CD8-positive, alpha-beta memory T cell (primary cell): ENCODE results near the gene DAB2IP. TPM values are rescaled to one million over a fixed set of nuclear protein-coding genes. Genes with fewer than 3 reads are reported as not detected.
A peak's percentile ranks its signal among the peaks of the same experiment; 100 is the strongest.
"Not testable (repeated sequence)": the region's sequence is repeated elsewhere in the genome, so short reads cannot be mapped to it uniquely, and the experiment has no call there.

Experiments
- CTCF ChIA-PET: fragments of 350-600 bp; sonication (Branson Sonifier 250); formaldehyde crosslinking; loops from one replicate; lab custom pipeline; 2021; ENCODE audit warnings: antibody characterized with exemption; lab: Charles Lee
- POLR2A ChIA-PET: fragments of 350-600 bp; sonication (Branson Sonifier 250); formaldehyde crosslinking; loops from one replicate; lab custom pipeline; 2021; ENCODE audit warnings: antibody characterized with exemption; lab: Charles Lee
- DNase-seq, 5 donors: peaks; one replicate each; pipeline versions ENCODE4 v3.0.0 to v3.0.0-alpha.2; 2020 to 2022; ENCODE audit warnings: mixed read lengths in 1 of 5
- H3K27ac ChIP-seq: one replicate; pipeline ENCODE4 v1.7.0; 2013; ENCODE audit warnings: low read depth, mild to moderate bottlenecking, low read length, moderate library complexity
- H3K27me3 ChIP-seq: 2 replicates; pipeline ENCODE4 v1.7.0; 2013; ENCODE audit warnings: low read length, mild to moderate bottlenecking; ENCODE audit not compliant: insufficient read depth, poor library complexity, severe bottlenecking
- H3K36me3 ChIP-seq: 2 replicates; pipeline ENCODE4 v1.7.0; 2013; ENCODE audit warnings: mild to moderate bottlenecking, low read length, moderate library complexity; ENCODE audit not compliant: insufficient read depth
- H3K4me1 ChIP-seq: 2 replicates; pipeline ENCODE4 v1.7.0; 2013; ENCODE audit warnings: mild to moderate bottlenecking, low read length, moderate library complexity; ENCODE audit not compliant: insufficient read depth
- H3K4me3 ChIP-seq: 2 replicates; pipeline ENCODE4 v1.7.0; 2013; ENCODE audit warnings: mild to moderate bottlenecking, low read length
- H3K9me3 ChIP-seq: 2 replicates; pipeline ENCODE4 v1.7.0; 2013; ENCODE audit warnings: mild to moderate bottlenecking, low read length
- H3K27ac Mint-ChIP-seq, 8 donors: one replicate each; pipeline ENCODE4 v1.8.0; 2020 to 2021; ENCODE audit warnings: mixed read lengths in 8 of 8, mild to moderate bottlenecking in 6 of 8, inconsistent platforms in 3 of 8, moderate library complexity in 3 of 8
- H3K27me3 Mint-ChIP-seq, 2 donors: one replicate each; pipeline ENCODE4 v1.8.0; 2020 to 2021; ENCODE audit warnings: mixed read lengths in 2 of 2, mild to moderate bottlenecking in 1 of 2, moderate library complexity in 1 of 2
- H3K36me3 Mint-ChIP-seq, 3 donors: one replicate each; pipeline ENCODE4 v1.8.0; 2020 to 2021; ENCODE audit warnings: mixed read lengths in 3 of 3, inconsistent platforms in 1 of 3, mild to moderate bottlenecking in 1 of 3
- H3K4me1 Mint-ChIP-seq, 3 donors: one replicate each; pipeline ENCODE4 v1.8.0; 2020 to 2021; ENCODE audit warnings: mixed read lengths in 3 of 3, inconsistent platforms in 1 of 3, mild to moderate bottlenecking in 1 of 3
- H3K4me3 Mint-ChIP-seq, 7 donors: one replicate each; pipeline ENCODE4 v1.8.0; 2020 to 2021; ENCODE audit warnings: mixed read lengths in 7 of 7, mild to moderate bottlenecking in 6 of 7, moderate library complexity in 4 of 7, inconsistent platforms in 2 of 7
- H3K9me3 Mint-ChIP-seq, 5 donors: one replicate each; pipeline ENCODE4 v1.8.0; 2020 to 2022; ENCODE audit warnings: mixed read lengths in 5 of 5, mild to moderate bottlenecking in 3 of 5, moderate library complexity in 2 of 5, inconsistent platforms in 1 of 5
- polyA plus RNA-seq: library from polyadenylated mRNA; unstranded; fragments of 300-500 nt; fragmentation: Illumina TruSeq; gene quantifications from one replicate; pipeline ENCODE4 v1.2.3, GENCODE V29; 2021
- total RNA-seq, 2 experiments: library from RNA; stranded (reverse); gene quantifications; one replicate each; pipeline ENCODE4 v1.2.3, GENCODE V29; 2021

DAB2IP gene
- total and polyA plus RNA-seq, 3 experiments from 2014 or later: 0.15 to 0.41 (median 0.27) TPM

- no peak overlapping the region for H3K4me3 ChIP-seq
- DNase-seq: no peak
- H3K27me3 ChIP-seq: no peaks in the 10 kb centered on the region
- no peaks in the 10 kb centered on the region for H3K9me3 Mint-ChIP-seq
- no peak overlapping the region for H3K27ac ChIP-seq
- H3K4me1 Mint-ChIP-seq: no peaks in the 10 kb centered on the region
- H3K4me3 Mint-ChIP-seq: no peak overlapping the region
- H3K36me3 ChIP-seq: no peaks in the 10 kb centered on the region
- H3K27me3 Mint-ChIP-seq: peaks cover 2 to 23% of the 10 kb centered on the region in 2 donors
- ChIA-PET CTCF (interaction anchor here (1.7 kb wide), 1 partner anchor 11 kb away, joined by 3 read pairs; no protein-coding TSS in a partner anchor), POLR2A (no interaction called here)
- no peaks in the 10 kb centered on the region for H3K36me3 Mint-ChIP-seq
- H3K9me3 ChIP-seq: no peaks in the 10 kb centered on the region
- no peaks in the 10 kb centered on the region for H3K4me1 ChIP-seq
- peak overlapping the region in 1 of 8 donors; percentile 47 for H3K27ac Mint-ChIP-seq
Measured at GRCh38 chr9:121620777-121621449, 30.5 kb upstream of the DAB2IP start.

GRCh38 chr9:121622387-121623203 is 28.8 kb upstream of the DAB2IP start:
- no peak overlapping the region for H3K4me3 Mint-ChIP-seq
- no peaks in the 10 kb centered on the region for H3K9me3 Mint-ChIP-seq
- Histone ChIP-seq H3K36me3 (no peaks in the 10 kb centered on the region), H3K27me3 (no peaks in the 10 kb centered on the region), H3K9me3 (no peaks in the 10 kb centered on the region), H3K4me1 (no peaks in the 10 kb centered on the region), H3K27ac (no peak overlapping the region), H3K4me3 (no peak overlapping the region)
- no peaks in the 10 kb centered on the region for H3K4me1 Mint-ChIP-seq
- POLR2A ChIA-PET: no interaction called here
- CTCF ChIA-PET: no interaction called here
- peak overlapping the region in 1 of 8 donors; percentile 39 for H3K27ac Mint-ChIP-seq
- no peaks in the 10 kb centered on the region for H3K36me3 Mint-ChIP-seq
- peaks cover 5 to 26% of the 10 kb centered on the region in 2 donors for H3K27me3 Mint-ChIP-seq
- no peak for DNase-seq

DNA sequence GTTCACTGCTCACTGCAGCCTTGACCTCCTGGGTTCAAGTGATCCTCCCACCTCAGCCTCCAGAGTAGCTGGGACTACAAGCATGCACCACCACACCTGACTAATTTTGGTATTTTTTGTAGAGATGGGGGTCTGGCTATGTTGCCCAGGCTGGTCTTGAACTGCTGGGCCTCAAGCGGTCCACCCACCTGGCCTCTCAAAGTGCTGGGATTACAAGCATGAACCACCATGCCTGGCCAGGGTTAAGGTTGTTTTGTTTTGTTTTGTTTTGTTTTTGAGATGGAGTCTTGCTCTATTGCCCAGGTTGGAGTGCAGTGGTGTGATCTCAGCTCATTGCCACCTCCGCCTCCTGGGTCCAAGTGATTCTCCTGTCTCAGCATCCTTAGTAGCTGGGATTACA is 28.0 kb upstream of the DAB2IP start:
- not testable (repeated sequence) for H3K4me1 ChIP-seq

DNA sequence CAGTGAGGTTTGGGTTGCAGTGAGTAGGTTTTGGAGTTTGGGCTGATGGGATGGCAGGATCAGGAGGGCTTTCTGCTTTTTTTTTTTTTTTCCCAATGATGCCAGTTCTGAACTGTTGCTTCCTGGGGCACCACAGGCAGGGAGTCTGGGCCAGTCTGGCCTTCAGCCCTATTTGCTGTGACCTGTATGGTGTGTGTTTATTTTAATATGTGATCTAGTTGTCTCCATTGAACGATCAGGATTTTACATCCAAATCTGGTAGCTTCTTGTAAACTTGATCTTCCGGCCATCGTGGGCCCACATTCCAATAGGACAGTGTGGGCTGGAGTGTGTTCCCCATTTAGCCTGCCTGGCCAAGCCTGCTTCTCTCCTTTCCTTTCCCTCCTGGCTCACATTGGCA is 25.8 kb upstream of the DAB2IP start:
- POLR2A ChIA-PET: no interaction called here
- Mint-ChIP-seq H3K4me1 (no peaks in the 10 kb centered on the region), H3K4me3 (no peak overlapping the region), H3K9me3 (no peaks in the 10 kb centered on the region), H3K36me3 (no peaks in the 10 kb centered on the region), H3K27me3 (peaks cover 3 to 36% of the 10 kb centered on the region in 2 donors), H3K27ac (no peak overlapping the region)
- Histone ChIP-seq H3K27ac (no peak overlapping the region), H3K9me3 (no peaks in the 10 kb centered on the region), H3K27me3 (no peaks in the 10 kb centered on the region), H3K4me3 (no peak overlapping the region), H3K4me1 (no peaks in the 10 kb centered on the region), H3K36me3 (no peaks in the 10 kb centered on the region)
- CTCF ChIA-PET: no interaction called here
- no peak for DNase-seq

More for the DNA sequence above, 28.0 kb upstream of the DAB2IP start:
- POLR2A ChIA-PET, H3K9me3 Mint-ChIP-seq, H3K27ac ChIP-seq, H3K36me3 ChIP-seq, H3K4me3 Mint-ChIP-seq, CTCF ChIA-PET, H3K27ac Mint-ChIP-seq, H3K4me3 ChIP-seq, DNase-seq, H3K36me3 Mint-ChIP-seq, H3K4me1 Mint-ChIP-seq, H3K27me3 ChIP-seq, H3K9me3 ChIP-seq: not testable (repeated sequence)
- peaks cover 5 to 31% of the 10 kb centered on the region in 2 donors for H3K27me3 Mint-ChIP-seq

- Histone ChIP-seq H3K9me3 (no peaks in the 10 kb centered on the region), H3K27me3 (no peaks in the 10 kb centered on the region), H3K4me3 (no peak overlapping the region), H3K36me3 (no peaks in the 10 kb centered on the region), H3K27ac (no peak overlapping the region), H3K4me1 (no peaks in the 10 kb centered on the region)
- no peaks in the 10 kb centered on the region for H3K4me1 Mint-ChIP-seq
- H3K27me3 Mint-ChIP-seq: peaks cover 3 to 35% of the 10 kb centered on the region in 2 donors
- no peak for DNase-seq
- ChIA-PET CTCF (no interaction called here), POLR2A (no interaction called here)
- H3K36me3 Mint-ChIP-seq: no peaks in the 10 kb centered on the region
- no peak overlapping the region for H3K4me3 Mint-ChIP-seq
- no peak overlapping the region for H3K27ac Mint-ChIP-seq
- H3K9me3 Mint-ChIP-seq: no peaks in the 10 kb centered on the region
Measured at GRCh38 chr9:121626012-121626411, 25.4 kb upstream of the DAB2IP start.

DNA sequence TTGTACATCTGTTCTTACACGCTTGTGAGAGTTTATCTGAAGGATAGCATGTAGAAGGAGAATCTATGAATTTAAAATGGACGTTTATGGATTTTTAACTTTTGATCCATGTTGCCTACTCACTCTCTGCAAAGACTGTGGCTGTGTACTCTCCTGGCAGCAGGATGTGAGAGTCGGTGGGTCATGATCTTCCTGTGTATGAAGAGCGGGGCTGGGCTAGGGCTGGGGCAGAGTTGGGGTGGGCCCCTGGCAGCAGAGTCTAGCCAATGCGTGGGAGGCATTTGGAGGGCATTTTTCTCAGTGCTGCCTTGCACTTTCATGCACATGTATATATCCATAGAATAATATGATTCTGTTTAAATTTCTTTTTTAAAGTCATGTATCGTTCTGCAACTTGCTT is 24.0 kb upstream of the DAB2IP start:
- Histone ChIP-seq H3K4me3 (no peak overlapping the region), H3K36me3 (no peaks in the 10 kb centered on the region), H3K27me3 (no peaks in the 10 kb centered on the region), H3K9me3 (no peaks in the 10 kb centered on the region), H3K4me1 (no peaks in the 10 kb centered on the region), H3K27ac (no peak overlapping the region)
- no peak overlapping the region for H3K4me3 Mint-ChIP-seq
- no peaks in the 10 kb centered on the region for H3K9me3 Mint-ChIP-seq
- DNase-seq: no peak
- H3K27ac Mint-ChIP-seq: peak overlapping the region in 1 of 8 donors; percentile 69
- H3K36me3 Mint-ChIP-seq: no peaks in the 10 kb centered on the region
- ChIA-PET CTCF (no interaction called here), POLR2A (no interaction called here)
- no peaks in the 10 kb centered on the region for H3K4me1 Mint-ChIP-seq
- peaks cover 5 to 34% of the 10 kb centered on the region in 2 donors for H3K27me3 Mint-ChIP-seq

GRCh38 chr9:121628401-121628800 is 23.0 kb upstream of the DAB2IP start:
- Mint-ChIP-seq H3K27ac (no peak overlapping the region), H3K9me3 (no peaks in the 10 kb centered on the region), H3K27me3 (peaks cover 8 to 39% of the 10 kb centered on the region in 2 donors), H3K4me3 (no peak overlapping the region), H3K36me3 (no peaks in the 10 kb centered on the region), H3K4me1 (no peaks in the 10 kb centered on the region)
- Histone ChIP-seq H3K4me1 (no peaks in the 10 kb centered on the region), H3K36me3 (no peaks in the 10 kb centered on the region), H3K4me3 (no peak overlapping the region), H3K27me3 (no peaks in the 10 kb centered on the region), H3K27ac (no peak overlapping the region), H3K9me3 (no peaks in the 10 kb centered on the region)
- POLR2A ChIA-PET: no interaction called here
- CTCF ChIA-PET: no interaction called here
- DNase-seq: no peak

- POLR2A ChIA-PET: no interaction called here
- CTCF ChIA-PET: no interaction called here
- H3K36me3 ChIP-seq: no peaks in the 10 kb centered on the region
- Mint-ChIP-seq H3K36me3 (no peaks in the 10 kb centered on the region), H3K4me1 (peaks cover 0 to 5% (median 4%) of the 10 kb centered on the region in 3 donors), H3K9me3 (no peaks in the 10 kb centered on the region), H3K4me3 (no peak overlapping the region), H3K27me3 (peaks cover 10 to 33% of the 10 kb centered on the region in 2 donors), H3K27ac (no peak overlapping the region)
- no peak overlapping the region for H3K27ac ChIP-seq
- no peaks in the 10 kb centered on the region for H3K27me3 ChIP-seq
- DNase-seq: no peak
- H3K9me3 ChIP-seq: no peaks in the 10 kb centered on the region
- H3K4me1 ChIP-seq: no peaks in the 10 kb centered on the region
- no peak overlapping the region for H3K4me3 ChIP-seq
Measured at GRCh38 chr9:121631115-121631514, 20.3 kb upstream of the DAB2IP start.
